ENCODE data around the gene NCAN. TPM values are rescaled to one million over a fixed set of nuclear protein-coding genes. Genes with fewer than 3 reads are reported as not detected.

NCAN gene
- total and polyA plus RNA-seq, 11 donors: not detected

- Histone ChIP-seq H3K27me3 (no peaks in the 10 kb centered on the region), H3K9me3 (no peaks in the 10 kb centered on the region), H3K27ac (peak overlapping the region in 7 of 12 donors; percentile 72 to 88 (median 81)), H3K4me1 (peaks cover 0 to 13% (median 8%) of the 10 kb centered on the region in 12 donors), H3K4me3 (peak overlapping the region in 11 of 12 donors; percentile 49 to 80 (median 68)), H3K36me3 (peaks cover 0 to 40% (median 29%) of the 10 kb centered on the region in 9 donors)
- WGBS, 4 donors: 79 to 89% (median 80%) methylated on average over 14 to 19 of the region's 19 CpGs
- intact Hi-C loops (cut with DNase I): loop anchor here in 1 of 10 donors (10.0 kb wide), 1 partner anchor 123 kb away; the partner anchor contains the start of genes MAU2 and SUGP1
- DNase-seq: no peak
- TF ChIP-seq POLR2A (IDR thresholded peaks at IDR 0.05): no peak
- no peak for TF ChIP-seq CTCF (IDR thresholded peaks at IDR 0.05)
- no peak for ATAC-seq
These were observed 9.8 kb upstream of the NCAN start for GRCh38 chr19:19201697-19202630.

- DNase-seq (no peak), ATAC-seq (no peak)
- peak overlapping the region in 11 of 12 donors; percentile 49 to 80 (median 68) for H3K4me3 ChIP-seq
- intact Hi-C loops (cut with DNase I): loop anchor here in 1 of 10 donors (10.0 kb wide), 1 partner anchor 122 kb away; the partner anchor contains the start of genes MAU2 and SUGP1
- no peaks in the 10 kb centered on the region for H3K9me3 ChIP-seq
- H3K27me3 ChIP-seq: peaks cover 0 to under 1% (median 0%) of the 10 kb centered on the region in 9 donors
- TF ChIP-seq CTCF (IDR thresholded peaks at IDR 0.05) (no peak), POLR2A (IDR thresholded peaks at IDR 0.05) (no peak)
- peak overlapping the region; percentile 11 to 88 (median 77) for H3K27ac ChIP-seq
- WGBS, 4 donors: 28 to 34% (median 32%) methylated on average over 9 to 11 of the region's 11 CpGs
- H3K4me1 ChIP-seq: peaks cover 0 to 13% (median 8%) of the 10 kb centered on the region in 12 donors
- H3K36me3 ChIP-seq: peaks cover 0 to 33% (median 22%) of the 10 kb centered on the region in 9 donors
These were observed 9.1 kb upstream of the NCAN start for GRCh38 chr19:19202707-19203011.

GRCh38 chr19:19203012-19203856, 8.5 kb upstream of the NCAN start, which contains the start of gene NR2C2AP:
NR2C2AP (minus strand) TSS chr19:19203414; CDS start chr19:19203060, 354 bp downstream.
- ATAC-seq (peak; percentile 83 to 97 (median 94)), DNase-seq (peak; percentile 91 to 96 (median 93))
- Histone ChIP-seq H3K4me1 (peaks cover 0 to 13% (median 8%) of the 10 kb centered on the region in 12 donors), H3K9me3 (no peaks in the 10 kb centered on the region), H3K36me3 (peaks cover 0 to 27% (median 16%) of the 10 kb centered on the region in 9 donors), H3K27me3 (peaks cover 0 to 6% (median 0%) of the 10 kb centered on the region in 9 donors), H3K27ac (peak within 1 kb of the TSS; percentile 11 to 88 (median 77)), H3K4me3 (peak within 1 kb of the TSS; percentile 12 to 80 (median 66))
- 5 to 6% (median 6%) methylated on average over 55 to 60 of the region's 60 CpGs for WGBS, 4 donors
- TF ChIP-seq POLR2A (IDR thresholded peaks at IDR 0.05) (peak in 1 of 2 donors; percentile 36), CTCF (IDR thresholded peaks at IDR 0.05) (no peak)
- intact Hi-C loops (cut with DNase I): loop anchor here in 1 of 10 donors (10.0 kb wide), 1 partner anchor 122 kb away; the partner anchor contains the start of genes MAU2 and SUGP1
